SK-N-SH treated with all-trans-retinoic acid at 6 μM for 48 hours (cell line): ENCODE measurements around the gene PMS2.

Source experiments
- CSDC2 ChIP-seq: fragments of 250-450 bp; sonication (Bioruptor Pico); IDR thresholded peaks from 2 replicates; pipeline ENCODE4 v1.5.0; 2020; ENCODE audit warnings: mild to moderate bottlenecking, moderate library complexity
- OSR1 ChIP-seq: fragments of 250-450 bp; sonication (Bioruptor Pico); IDR thresholded peaks from 2 replicates; pipeline ENCODE4 v1.8.0; 2022; ENCODE audit warnings: moderate library complexity, mild to moderate bottlenecking, inconsistent platforms
- RARB ChIP-seq: fragments of 250-450 bp; sonication (Bioruptor Pico); IDR thresholded peaks from 2 replicates; pipeline ENCODE4 v1.8.0; 2021; ENCODE audit warnings: mild to moderate bottlenecking, moderate library complexity
- SNAI2 ChIP-seq: fragments of 250-450 bp; sonication (Bioruptor Pico); IDR thresholded peaks from 2 replicates; pipeline ENCODE4 v1.5.0; 2020; ENCODE audit warnings: mild to moderate bottlenecking, moderate library complexity
- ZFP3 ChIP-seq: fragments of 250-450 bp; sonication (Bioruptor Pico); IDR thresholded peaks from 2 replicates; pipeline ENCODE4 v1.5.0; 2020; ENCODE audit warnings: mild to moderate bottlenecking, moderate library complexity
- ZNF8 ChIP-seq: fragments of 450-650 bp; formaldehyde crosslinking; IDR thresholded peaks from 2 replicates; pipeline ENCODE4 v1.5.0; 2020; ENCODE audit warnings: mild to moderate bottlenecking, moderate library complexity
- TF ChIP-seq, protein P1 (sequence below): fragments of 250-450 bp; sonication (Bioruptor Pico); IDR thresholded peaks from 2 replicates; pipeline ENCODE4 v1.5.1; 2021; ENCODE audit warnings: mild to moderate bottlenecking, moderate library complexity

GRCh38 chr7:5997210-5997808, 11.5 kb downstream of the PMS2 start:
- no peak for TF ChIP-seq ZFP3 (CRISPR knock-in tag)
- TF ChIP-seq SNAI2 (CRISPR knock-in tag): no peak
- TF ChIP-seq ZNF8 (CRISPR knock-in tag): no peak
- no peak for TF ChIP-seq RARB (CRISPR knock-in tag)
- no peak for TF ChIP-seq CSDC2 (CRISPR knock-in tag)
- TF ChIP-seq, protein P1, sequence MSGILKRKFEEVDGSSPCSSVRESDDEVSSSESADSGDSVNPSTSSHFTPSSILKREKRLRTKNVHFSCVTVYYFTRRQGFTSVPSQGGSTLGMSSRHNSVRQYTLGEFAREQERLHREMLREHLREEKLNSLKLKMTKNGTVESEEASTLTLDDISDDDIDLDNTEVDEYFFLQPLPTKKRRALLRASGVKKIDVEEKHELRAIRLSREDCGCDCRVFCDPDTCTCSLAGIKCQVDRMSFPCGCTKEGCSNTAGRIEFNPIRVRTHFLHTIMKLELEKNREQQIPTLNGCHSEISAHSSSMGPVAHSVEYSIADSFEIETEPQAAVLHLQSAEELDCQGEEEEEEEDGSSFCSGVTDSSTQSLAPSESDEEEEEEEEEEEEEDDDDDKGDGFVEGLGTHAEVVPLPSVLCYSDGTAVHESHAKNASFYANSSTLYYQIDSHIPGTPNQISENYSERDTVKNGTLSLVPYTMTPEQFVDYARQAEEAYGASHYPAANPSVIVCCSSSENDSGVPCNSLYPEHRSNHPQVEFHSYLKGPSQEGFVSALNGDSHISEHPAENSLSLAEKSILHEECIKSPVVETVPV (CRISPR knock-in tag): no peak
- TF ChIP-seq OSR1: no peak
